ENCODE measurements around the gene CNR2.
"Not testable (repeated sequence)": the region's sequence is repeated elsewhere in the genome, so short reads cannot be mapped to it uniquely, and the experiment has no call there.

The CNR2 gene

GRCh38 chr1:23834156-23834555 lies 79.0 kb downstream of the CNR2 start:
- DNase-seq (ENCODE audit: low read depth) = not testable (repeated sequence)

GRCh38 chr1:23827717-23828116 lies 85.4 kb downstream of the CNR2 start:
- DNase-seq (ENCODE audit: low read depth) = no peak

GRCh38 chr1:23826590-23826989 lies 86.6 kb downstream of the CNR2 start:
- not testable (repeated sequence) for DNase-seq (ENCODE audit: low read depth)

GRCh38 chr1:23825762-23826522 lies 87.2 kb downstream of the CNR2 start:
- DNase-seq (ENCODE audit: low read depth) = no peak

GRCh38 chr1:23825076-23825761 lies 87.9 kb downstream of the CNR2 start, which contains the start of gene HMGCL:
TSS of gene HMGCL (minus strand) at chr1:23825429. CDS start at chr1:23825415, 14 bp downstream.
- peak; percentile 43 for DNase-seq (ENCODE audit: low read depth)

GRCh38 chr1:23824711-23825075 lies 88.5 kb downstream of the CNR2 start:
- DNase-seq (ENCODE audit: low read depth) = no peak

- DNase-seq (ENCODE audit: low read depth) = no peak
Measured at GRCh38 chr1:23823767-23824166, 89.4 kb downstream of the CNR2 start.
